WI38 (cell line): ENCODE results near the gene NDUFAF7.
"Not testable (repeated sequence)": the region's sequence is repeated elsewhere in the genome, so short reads cannot be mapped to it uniquely, and the experiment has no call there.

Experiments
- H3K4me3 ChIP-seq: 2 replicates; pipeline ENCODE4 v1.5.1; 2011; ENCODE audit warnings: low read depth, mild to moderate bottlenecking, control low read depth, low read length
- CTCF ChIP-seq: IDR thresholded peaks from 2 replicates; pipeline ENCODE4 v1.5.1; 2012; ENCODE audit warnings: low read depth, mild to moderate bottlenecking, control low read depth, low read length

The NDUFAF7 gene

GRCh38 chr2:37205689-37206341, 25.6 kb upstream of the NDUFAF7 start:
- no peak for TF ChIP-seq CTCF
- no peak overlapping the region for H3K4me3 ChIP-seq

- H3K4me3 ChIP-seq: not testable (repeated sequence)
Measured at GRCh38 chr2:37206760-37207159, 24.7 kb upstream of the NDUFAF7 start.

- TF ChIP-seq CTCF: no peak
- H3K4me3 ChIP-seq: no peak overlapping the region
Measured at GRCh38 chr2:37211212-37211611, 20.2 kb upstream of the NDUFAF7 start.

- TF ChIP-seq CTCF: no peak
Measured at GRCh38 chr2:37211939-37212338, 19.5 kb upstream of the NDUFAF7 start.

GRCh38 chr2:37215250-37215649, 16.2 kb upstream of the NDUFAF7 start:
- no peak for TF ChIP-seq CTCF
- H3K4me3 ChIP-seq: no peak overlapping the region

More at GRCh38 chr2:37211939-37212338, 19.5 kb upstream of the NDUFAF7 start:
- H3K4me3 ChIP-seq: no peak overlapping the region

GRCh38 chr2:37219046-37219445, 12.4 kb upstream of the NDUFAF7 start:
- H3K4me3 ChIP-seq: no peak overlapping the region
- TF ChIP-seq CTCF: no peak

- H3K4me3 ChIP-seq: no peak overlapping the region
- no peak for TF ChIP-seq CTCF
Measured at GRCh38 chr2:37223131-37223530, 8.3 kb upstream of the NDUFAF7 start.

- no peak for TF ChIP-seq CTCF
- H3K4me3 ChIP-seq: no peak overlapping the region
Measured at GRCh38 chr2:37224063-37224462, 7.4 kb upstream of the NDUFAF7 start.

GRCh38 chr2:37225129-37225528, 6.3 kb upstream of the NDUFAF7 start:
- not testable (repeated sequence) for H3K4me3 ChIP-seq
